Omental fat pad (tissue), 4 donors: ENCODE data around the gene NOL4L. TPM values are rescaled to one million over a fixed set of nuclear protein-coding genes. Genes with fewer than 3 reads are reported as not detected.

Source experiments
- ATAC-seq: fragments of 150-250 bp; one replicate; pipeline ENCODE4 v1.9.1; 2016; ENCODE audit warnings: mild to moderate bottlenecking, moderate library complexity; ENCODE audit not compliant: low FRiP score
- DNase-seq: peaks from one replicate; pipeline ENCODE4 v3.0.0-alpha.2; 2019; ENCODE audit warnings: low spot score
- total RNA-seq, 4 donors: library from RNA; depleted of rRNA; stranded (reverse); fragments of >200 nt; gene quantifications; one replicate each; pipeline ENCODE4 v1.1.0, GENCODE V29; 2016
- TF ChIP-seq, protein P1 (sequence below), 3 donors: fragments of 450-650 bp; IDR thresholded peaks; one replicate each; pipeline ENCODE4 v1.5.1; 2016 to 2017; ENCODE audit warnings: antibody characterized with exemption in 3 of 3, mild to moderate bottlenecking in 3 of 3, moderate library complexity in 2 of 3

Gene NOL4L
- total RNA-seq, 4 donors from 2014 or later = 6.8 to 15.3 (median 13.6) TPM

DNA sequence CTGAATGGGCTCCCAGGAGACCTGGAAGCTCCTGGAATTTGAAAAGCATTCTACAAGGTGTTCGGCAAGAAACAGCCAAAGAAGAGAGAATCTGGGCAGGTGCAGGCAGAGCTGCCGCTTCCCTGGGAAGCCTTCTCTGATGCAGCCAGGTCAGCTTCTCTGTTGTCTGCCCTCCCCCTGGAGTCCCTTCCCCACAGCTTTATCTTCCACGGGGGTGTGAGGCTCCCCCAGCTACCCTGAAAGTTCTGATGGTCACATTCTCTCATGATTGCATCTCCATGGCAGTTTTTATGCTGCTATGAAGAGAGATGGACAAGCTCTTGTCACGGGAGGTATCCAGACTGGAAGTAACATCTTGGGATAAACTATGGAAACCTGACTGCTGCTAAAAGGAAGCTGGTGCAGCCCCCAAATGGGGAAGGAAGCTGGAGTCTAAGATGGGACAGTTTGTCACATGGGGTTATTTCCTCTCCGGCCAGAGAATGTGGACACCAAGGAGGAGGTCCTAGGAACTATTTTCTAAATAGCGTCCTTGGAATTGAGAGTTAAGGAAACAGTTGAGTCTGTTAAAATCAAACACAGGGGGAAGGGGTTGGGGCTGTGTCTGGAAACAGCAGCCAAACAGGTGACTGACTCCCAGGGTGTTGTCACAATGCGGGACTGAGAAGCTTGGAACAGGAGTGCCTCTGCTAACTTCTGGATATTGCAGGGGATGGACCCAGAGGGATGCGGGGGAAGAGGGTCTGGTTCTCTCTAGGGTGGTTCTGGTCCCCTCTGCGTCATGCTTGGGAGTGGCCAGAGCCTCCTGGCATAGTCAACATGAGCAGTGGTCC is 135.9 kb downstream of the NOL4L start:
- ATAC-seq = no peak
- TF ChIP-seq, protein P1, sequence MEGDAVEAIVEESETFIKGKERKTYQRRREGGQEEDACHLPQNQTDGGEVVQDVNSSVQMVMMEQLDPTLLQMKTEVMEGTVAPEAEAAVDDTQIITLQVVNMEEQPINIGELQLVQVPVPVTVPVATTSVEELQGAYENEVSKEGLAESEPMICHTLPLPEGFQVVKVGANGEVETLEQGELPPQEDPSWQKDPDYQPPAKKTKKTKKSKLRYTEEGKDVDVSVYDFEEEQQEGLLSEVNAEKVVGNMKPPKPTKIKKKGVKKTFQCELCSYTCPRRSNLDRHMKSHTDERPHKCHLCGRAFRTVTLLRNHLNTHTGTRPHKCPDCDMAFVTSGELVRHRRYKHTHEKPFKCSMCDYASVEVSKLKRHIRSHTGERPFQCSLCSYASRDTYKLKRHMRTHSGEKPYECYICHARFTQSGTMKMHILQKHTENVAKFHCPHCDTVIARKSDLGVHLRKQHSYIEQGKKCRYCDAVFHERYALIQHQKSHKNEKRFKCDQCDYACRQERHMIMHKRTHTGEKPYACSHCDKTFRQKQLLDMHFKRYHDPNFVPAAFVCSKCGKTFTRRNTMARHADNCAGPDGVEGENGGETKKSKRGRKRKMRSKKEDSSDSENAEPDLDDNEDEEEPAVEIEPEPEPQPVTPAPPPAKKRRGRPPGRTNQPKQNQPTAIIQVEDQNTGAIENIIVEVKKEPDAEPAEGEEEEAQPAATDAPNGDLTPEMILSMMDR (IDR thresholded peaks at IDR 0.05) = no peak
- DNase-seq = no peak

DNA sequence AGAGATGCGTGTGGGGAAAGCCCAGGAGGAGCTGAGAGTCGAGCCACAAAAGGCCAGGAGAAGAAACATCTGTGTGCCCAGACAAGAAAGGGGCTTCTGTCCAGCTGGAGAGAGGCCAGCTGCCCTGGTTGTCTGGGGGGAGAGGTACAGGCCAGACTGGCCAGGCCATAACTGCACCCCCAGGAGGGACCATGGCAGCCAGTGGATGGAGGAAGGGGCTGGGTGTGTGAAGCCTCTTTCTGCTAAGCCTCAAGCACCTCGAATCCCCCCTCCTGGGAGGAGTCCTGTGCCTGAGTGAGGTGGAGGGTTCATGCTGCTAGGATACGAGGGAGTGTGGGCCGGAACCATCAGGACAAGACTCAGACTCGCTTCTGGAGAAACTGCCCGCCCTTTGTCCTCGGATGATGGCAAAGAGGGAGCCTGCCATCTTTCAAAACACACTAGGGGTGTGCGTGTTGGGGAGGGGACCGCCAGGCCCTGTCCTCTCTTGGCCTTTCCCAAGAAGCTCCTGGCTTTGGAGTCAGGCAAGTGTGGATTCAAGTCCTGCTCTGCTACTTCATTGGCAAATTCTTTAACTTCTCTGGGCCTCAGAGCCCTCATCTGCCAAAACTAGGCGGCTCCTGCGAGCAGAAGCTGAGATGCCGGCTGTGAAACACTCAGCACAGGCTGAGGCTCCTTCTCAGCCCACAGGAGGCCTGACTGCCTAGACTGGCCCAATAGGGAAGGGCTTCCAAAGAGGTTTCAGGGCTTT is 136.7 kb downstream of the NOL4L start:
- TF ChIP-seq, protein P1 (IDR thresholded peaks at IDR 0.05) = no peak
- ATAC-seq (no peak), DNase-seq (no peak)

DNA sequence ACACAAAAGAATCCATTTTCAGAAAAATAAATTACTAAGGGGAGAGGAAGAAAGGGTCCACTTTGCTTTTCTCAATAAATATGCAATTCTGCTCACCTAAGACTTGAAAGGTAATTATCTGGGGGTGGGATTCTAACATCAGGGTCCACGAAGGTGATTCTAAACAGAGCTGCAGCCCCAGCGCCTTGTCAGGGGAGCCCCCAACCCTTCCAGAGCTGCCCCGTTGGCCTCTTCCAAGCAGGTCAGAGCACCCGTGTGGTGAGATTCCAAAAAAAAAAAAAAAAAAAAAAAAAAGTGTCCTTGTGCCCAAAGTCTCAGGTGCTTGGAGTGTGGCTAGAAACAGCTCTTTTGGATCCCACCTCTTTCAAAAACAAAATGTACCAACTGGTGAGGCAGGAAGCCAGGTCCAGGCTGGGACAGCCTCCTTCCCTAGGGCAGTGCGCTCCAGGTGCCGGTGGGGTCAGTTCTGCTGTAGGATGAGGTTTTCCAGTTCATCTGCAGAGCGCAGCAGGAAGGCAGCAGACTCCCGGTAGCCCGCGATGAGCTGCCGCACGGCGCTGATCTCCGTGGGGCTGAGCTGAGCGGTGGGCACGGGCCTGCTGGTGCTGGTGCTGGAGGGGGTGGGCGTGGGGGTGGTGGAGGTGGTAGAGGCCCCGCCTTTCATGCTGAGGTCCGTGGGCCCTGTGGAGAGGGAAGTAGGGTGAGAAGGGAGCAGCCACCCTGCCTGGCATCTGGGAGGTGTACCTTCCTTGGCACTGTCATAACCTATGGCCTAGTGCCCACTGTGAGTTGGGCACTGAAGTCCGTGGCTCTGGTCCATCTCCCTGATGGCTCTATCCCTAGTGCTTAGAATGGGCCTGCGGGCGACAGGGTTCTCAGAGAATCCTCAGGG is 137.8 kb downstream of the NOL4L start:
- ATAC-seq = no peak
- TF ChIP-seq, protein P1 (IDR thresholded peaks at IDR 0.05) = no peak
- no peak for DNase-seq

DNA sequence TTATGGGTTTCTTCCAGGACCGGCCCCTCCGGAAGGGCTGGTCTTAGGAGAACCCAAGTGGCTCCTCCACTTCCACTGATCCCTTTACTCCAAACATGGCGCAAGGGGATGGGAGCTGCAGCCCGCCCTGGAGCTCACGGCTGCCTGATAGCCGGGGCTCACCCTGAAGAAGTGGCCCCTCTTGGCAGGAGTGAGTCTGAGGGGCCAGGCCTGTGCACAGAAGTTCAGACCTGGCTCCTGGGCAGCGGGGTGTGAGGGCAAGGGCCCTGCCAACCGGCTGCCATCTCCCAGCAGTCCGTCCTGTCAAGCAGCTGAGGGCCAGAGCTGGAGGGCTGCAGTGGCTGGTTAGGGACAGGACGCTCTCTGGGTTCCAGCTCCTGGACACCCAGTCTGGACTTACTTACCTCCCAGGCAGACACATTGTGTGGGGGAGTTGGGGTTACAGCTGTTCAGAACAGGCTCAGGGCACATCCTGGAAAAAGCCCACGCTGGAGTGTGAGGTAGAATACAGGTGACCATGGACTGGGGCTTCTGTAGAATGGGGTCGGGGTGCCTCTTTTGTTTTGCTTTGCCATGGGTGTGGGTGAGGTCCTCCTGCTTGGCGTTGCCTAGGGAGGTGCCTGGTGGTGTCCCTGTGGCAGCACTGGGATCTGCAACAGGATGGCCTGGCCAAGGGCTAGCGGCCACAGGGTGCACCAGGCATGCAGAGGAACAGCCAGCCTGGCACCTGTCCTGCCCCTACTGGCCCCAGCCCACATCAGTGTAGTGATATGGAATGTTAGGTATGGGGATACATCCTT is 138.6 kb downstream of the NOL4L start:
- ATAC-seq (no peak), DNase-seq (no peak)
- TF ChIP-seq, protein P1 (IDR thresholded peaks at IDR 0.05) = no peak

DNA sequence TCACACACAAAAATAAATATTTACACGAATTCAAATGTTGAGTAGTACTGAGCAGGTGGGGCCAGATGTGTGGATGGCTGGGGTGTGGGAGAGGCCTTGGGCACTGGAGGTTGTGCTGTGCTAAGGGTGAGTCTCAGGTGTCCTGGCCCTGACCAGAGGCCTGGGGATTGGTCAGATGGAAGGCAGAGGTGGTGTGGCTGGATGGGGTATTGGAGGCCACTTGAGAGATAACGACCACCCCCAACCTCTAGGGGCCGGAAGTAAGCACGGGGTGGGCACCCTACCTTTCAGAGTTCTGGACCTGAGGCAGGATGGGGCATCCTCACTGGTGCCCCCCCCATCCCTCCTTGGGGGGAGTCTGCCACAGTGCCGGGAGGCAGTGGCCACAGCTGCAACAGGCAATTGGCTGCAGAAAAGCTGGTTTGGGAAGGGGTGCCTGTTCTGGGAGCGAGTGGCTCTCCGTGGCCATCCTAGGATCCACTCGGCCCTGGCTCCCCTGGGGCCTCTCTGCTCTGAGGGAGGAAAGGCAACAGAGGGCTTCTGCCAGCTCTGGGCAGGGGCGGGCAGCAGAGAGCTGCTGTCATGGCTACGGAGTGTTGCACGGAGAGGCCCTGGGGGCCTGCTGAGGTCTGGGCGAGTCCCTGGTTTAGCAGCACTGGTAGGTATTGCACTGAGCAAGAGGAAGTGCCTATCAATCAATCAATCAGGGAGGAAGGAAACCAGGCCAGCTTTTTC is 139.4 kb downstream of the NOL4L start:
- no peak for ATAC-seq
- no peak for DNase-seq
- TF ChIP-seq, protein P1 (IDR thresholded peaks at IDR 0.05) = no peak
